GM19240 (cell line): ENCODE data around the gene ARHGEF1.

Source experiments
- DNase-seq: peaks from one replicate; pipeline ENCODE4 v3.0.0; 2011; ENCODE audit warnings: low spot score; ENCODE audit not compliant: insufficient read length

Gene ARHGEF1

GRCh38 chr19:41917676-41918075 lies 34.7 kb downstream of the ARHGEF1 start:
- DNase-seq, result no peak

- DNase-seq, result no peak
Measured at GRCh38 chr19:41918095-41918494, 35.1 kb downstream of the ARHGEF1 start.

- DNase-seq, result no peak
Measured at GRCh38 chr19:41918653-41919244, 35.8 kb downstream of the ARHGEF1 start.

- no peak for DNase-seq
Measured at GRCh38 chr19:41919948-41920712, 37.1 kb downstream of the ARHGEF1 start.

- DNase-seq, result no peak
Measured at GRCh38 chr19:41920882-41921576, 38.0 kb downstream of the ARHGEF1 start.

- no peak for DNase-seq
Measured at GRCh38 chr19:41921577-41922576, 38.9 kb downstream of the ARHGEF1 start.

GRCh38 chr19:41922585-41922984 lies 39.6 kb downstream of the ARHGEF1 start:
- no peak for DNase-seq

- DNase-seq, result no peak
Measured at GRCh38 chr19:41923045-41923788, 40.2 kb downstream of the ARHGEF1 start.

GRCh38 chr19:41924151-41925145 lies 41.5 kb downstream of the ARHGEF1 start:
- no peak for DNase-seq

GRCh38 chr19:41925208-41926003 lies 42.4 kb downstream of the ARHGEF1 start:
- DNase-seq, result no peak

- no peak for DNase-seq
Measured at GRCh38 chr19:41926028-41926762, 43.2 kb downstream of the ARHGEF1 start.

- no peak for DNase-seq
Measured at GRCh38 chr19:41926763-41927496, 43.9 kb downstream of the ARHGEF1 start.

GRCh38 chr19:41927497-41928192 lies 44.7 kb downstream of the ARHGEF1 start:
- DNase-seq, result no peak

GRCh38 chr19:41928221-41928683 lies 45.3 kb downstream of the ARHGEF1 start, which contains the start of gene ERFL:
ERFL (minus strand) TSS chr19:41928449; CDS start chr19:41912919, 15,530 bp downstream.
- DNase-seq, result no peak

- no peak for DNase-seq
Measured at GRCh38 chr19:41928754-41929535, 46.0 kb downstream of the ARHGEF1 start.
